Stimulated activated CD8-positive, alpha-beta memory T cell treated with anti-CD3 and anti-CD28 coated beads, Interleukin-15, amount 100 ng/mL, for 1 hour (primary cell): ENCODE results near the gene PANK2.
A peak's percentile ranks its signal among the peaks of the same experiment; 100 is the strongest.
"Not testable (repeated sequence)": the region's sequence is repeated elsewhere in the genome, so short reads cannot be mapped to it uniquely, and the experiment has no call there.

Source experiments
- DNase-seq: peaks from one replicate; pipeline ENCODE4 v3.0.0-alpha.2; 2020; ENCODE audit warnings: low read depth

PANK2 gene

GRCh38 chr20:3888622-3889488 is at the start of gene PANK2:
Gene PANK2, plus strand, starts transcription at chr20:3889387.
- DNase-seq = peak; percentile 95

DNA sequence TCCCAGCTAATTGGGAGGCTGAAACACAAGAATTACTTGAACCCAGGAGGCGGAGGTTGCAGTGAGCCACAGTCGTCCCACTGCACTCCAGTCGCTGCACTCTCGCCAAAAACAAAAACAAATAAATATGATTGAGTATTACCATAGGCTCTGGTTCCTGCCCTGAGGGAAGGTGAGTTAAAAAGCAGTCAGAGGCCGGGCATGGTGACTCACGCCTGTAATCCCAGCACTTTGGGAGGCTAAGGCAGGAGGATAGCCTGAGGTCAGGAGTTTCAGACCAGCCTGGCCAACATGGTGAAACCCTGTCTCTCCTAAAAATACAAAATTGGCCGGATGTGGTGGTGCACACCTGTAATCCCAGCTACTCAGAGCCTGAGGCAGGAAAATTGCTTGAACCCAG is 49.0 kb upstream of the PANK2 start:
- DNase-seq = not testable (repeated sequence)

GRCh38 chr20:3842348-3842930 is 46.7 kb upstream of the PANK2 start:
- DNase-seq = no peak

GRCh38 chr20:3843490-3843889 is 45.7 kb upstream of the PANK2 start:
- no peak for DNase-seq

GRCh38 chr20:3843990-3844619 is 45.1 kb upstream of the PANK2 start:
- DNase-seq = not testable (repeated sequence)

DNA sequence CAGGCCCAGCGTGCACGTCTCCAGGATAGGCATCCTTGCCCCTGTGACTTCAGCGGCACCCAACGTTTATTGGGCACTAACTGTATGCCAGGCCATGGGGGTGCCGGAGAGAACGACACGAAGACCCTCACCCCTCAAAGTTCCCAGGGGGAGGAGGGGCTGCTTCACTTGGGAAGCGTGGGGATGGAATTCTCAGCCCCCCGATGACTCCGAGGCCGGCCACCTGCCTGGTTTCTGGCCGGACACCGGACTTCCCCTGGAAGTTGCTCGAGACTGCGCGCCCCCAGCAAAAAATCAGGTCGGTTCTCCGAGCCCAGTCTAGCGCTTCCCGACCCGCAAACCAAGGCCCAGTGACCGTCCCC is 42.8 kb upstream of the PANK2 start:
- no peak for DNase-seq

DNA sequence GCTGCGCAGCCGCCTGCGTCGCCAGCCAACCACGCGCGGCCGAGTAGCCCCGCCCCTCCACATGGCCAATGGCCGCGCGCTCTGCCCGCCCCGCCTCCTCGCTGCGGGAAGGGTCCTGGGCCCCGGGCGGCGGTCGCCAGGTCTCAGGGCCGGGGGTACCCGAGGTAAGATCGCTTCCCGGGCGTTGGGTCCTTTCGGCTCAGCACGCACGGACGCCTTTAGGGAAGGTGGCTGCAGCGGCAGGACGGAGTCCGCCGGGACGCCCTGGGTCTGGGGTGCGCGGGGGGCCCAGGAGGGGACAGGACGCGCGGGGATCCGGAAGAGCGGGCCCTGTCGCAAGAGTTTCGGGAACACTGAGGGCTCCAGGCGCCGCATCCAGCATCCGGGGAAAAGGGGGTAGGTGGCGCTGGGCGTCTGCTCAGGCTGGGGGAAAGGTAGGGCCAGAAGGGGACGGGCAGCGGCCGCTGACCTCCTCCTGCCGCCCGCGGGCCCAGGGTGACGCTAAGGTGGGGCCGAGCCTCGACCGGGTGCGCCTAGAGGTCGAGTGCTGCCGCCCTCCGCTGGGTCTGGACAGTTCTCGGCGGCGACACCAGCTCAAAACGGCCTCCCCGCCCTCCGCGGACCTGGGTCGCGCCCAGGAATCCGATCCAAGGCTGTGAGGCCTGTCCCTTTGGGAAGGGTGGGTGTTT is 42.3 kb upstream of the PANK2 start, which contains the start of gene MAVS:
TSS of gene MAVS (plus strand) at position 95 of the 689 bp plus-strand sequence. CDS start 7,791 bp downstream, outside the sequence.
- peak; percentile 66 for DNase-seq

DNA sequence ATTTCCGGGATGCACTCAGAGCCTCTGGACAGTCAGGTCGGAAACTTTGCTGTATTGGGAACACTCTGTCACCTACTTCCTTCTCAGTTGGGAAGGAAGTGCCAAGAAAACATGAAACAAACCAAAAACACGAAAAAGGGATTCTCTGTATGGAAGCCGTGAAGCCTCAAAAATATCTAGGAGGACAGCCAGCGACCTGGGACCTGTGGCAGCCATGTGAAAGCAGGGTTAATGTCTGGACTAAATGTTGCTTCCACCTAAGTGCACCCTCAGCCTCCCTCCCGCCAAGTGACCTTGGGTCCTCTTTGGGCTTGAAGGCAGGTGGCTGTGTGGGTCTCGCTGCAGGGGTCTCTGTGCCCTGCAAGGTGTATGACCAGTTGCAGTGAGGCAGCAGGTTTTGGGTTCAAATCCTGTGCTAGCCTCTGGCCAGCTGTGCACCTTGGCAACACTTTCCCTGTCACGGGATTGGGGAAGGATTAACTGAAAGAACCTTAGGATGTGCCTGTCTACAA is 41.7 kb upstream of the PANK2 start:
- DNase-seq = no peak

GRCh38 chr20:3848565-3848964 is 40.6 kb upstream of the PANK2 start:
- no peak for DNase-seq

DNA sequence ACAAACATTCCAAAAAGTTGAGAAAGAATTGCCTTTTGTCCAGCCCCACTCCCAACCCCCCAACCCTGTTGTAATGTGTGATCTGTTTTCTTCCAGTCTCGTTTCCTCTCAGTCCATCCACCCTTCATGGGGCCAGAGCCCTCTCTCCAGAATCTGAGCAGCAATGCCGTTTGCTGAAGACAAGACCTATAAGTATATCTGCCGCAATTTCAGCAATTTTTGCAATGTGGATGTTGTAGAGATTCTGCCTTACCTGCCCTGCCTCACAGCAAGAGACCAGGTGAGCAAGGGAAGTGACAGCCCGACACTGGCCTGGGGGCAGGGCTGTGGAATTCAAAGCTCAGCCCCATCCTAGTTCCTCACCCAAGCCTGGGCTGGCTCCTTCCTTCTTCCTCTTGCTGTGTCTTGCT is 34.7 kb upstream of the PANK2 start:
- DNase-seq = no peak

GRCh38 chr20:3857405-3857804 is 31.8 kb upstream of the PANK2 start:
- DNase-seq = no peak

GRCh38 chr20:3858689-3859088 is 30.5 kb upstream of the PANK2 start:
- no peak for DNase-seq

DNA sequence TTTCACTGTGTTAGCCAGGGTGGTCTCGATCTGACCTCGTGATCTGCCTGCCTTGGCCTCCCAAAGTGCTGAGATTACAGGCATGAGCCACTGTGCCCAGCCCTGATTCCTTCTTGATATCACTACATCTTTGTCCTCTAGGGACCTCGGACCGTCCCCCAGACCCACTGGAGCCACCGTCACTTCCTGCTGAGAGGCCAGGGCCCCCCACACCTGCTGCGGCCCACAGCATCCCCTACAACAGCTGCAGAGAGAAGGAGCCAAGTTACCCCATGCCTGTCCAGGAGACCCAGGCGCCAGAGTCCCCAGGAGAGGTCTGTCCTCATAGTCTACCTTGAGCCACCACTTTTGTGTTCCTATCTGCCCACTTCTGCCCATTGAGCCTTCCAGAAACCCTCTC is 28.0 kb upstream of the PANK2 start:
- DNase-seq = no peak

GRCh38 chr20:3862333-3862732 is 26.9 kb upstream of the PANK2 start:
- DNase-seq = no peak

DNA sequence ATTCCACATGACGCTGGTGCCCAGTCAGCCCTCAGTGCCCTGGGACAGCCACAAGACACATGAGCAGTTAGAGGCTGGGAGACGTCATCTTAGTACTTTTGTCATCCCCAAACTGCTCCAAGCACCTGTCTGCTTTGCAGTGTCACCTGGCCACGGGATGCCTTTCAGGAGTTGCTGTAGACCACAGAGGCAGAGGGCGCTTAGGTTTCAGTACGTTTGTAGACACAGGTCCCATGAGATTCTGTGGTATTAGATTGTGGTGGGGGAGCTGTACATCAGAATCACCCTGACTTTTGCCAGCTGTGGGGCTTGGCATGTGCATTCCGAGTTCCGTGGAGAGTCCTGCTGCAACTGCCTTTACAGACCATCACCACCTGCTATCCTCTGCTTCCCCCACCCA is 25.9 kb upstream of the PANK2 start:
- DNase-seq = no peak

DNA sequence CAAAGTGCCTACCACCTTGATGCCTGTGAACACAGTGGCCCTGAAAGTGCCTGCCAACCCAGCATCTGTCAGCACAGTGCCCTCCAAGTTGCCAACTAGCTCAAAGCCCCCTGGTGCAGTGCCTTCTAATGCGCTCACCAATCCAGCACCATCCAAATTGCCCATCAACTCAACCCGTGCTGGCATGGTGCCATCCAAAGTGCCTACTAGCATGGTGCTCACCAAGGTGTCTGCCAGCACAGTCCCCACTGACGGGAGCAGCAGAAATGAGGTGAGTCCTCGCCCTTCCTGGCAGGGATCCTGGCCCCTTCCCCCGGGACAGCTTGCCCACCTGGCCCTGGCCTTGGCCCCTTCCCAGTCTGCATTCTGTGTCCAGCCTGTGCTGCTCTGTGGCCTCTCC is 24.7 kb upstream of the PANK2 start:
- no peak for DNase-seq

DNA sequence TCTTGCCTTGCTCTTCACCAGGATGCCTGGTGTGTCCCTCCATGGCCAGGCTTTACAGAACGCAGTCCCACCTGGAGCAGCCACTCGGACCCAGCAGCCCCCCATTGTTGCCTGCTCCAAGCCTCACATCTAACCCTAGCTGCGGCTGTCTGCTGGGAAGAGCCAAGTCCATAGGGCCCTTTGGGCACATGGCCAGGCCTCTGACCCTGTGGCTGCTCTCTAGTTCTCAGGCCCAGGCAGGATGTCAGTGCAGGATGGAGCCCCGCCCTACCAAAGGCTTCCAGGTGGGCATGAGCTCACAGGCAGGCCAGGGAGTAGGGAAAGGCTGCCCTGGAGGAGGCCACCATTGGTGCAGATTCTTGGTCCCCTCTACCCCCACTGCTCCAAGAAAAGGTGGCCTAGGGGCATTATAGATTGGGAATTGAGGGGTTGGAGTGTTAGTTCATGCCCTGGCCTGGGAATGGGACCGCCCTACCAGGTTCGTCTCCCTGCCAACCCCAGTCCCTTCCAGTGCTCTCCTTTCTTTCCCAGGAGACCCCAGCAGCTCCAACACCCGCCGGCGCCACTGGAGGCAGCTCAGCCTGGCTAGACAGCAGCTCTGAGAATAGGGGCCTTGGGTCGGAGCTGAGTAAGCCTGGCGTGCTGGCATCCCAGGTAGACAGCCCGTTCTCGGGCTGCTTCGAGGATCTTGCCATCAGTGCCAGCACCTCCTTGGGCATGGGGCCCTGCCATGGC is 23.9 kb upstream of the PANK2 start:
- DNase-seq = no peak

- no peak for DNase-seq
These were observed 23.2 kb upstream of the PANK2 start for GRCh38 chr20:3865887-3866407.

- no peak for DNase-seq
These were observed 22.7 kb upstream of the PANK2 start for GRCh38 chr20:3866464-3866863.

- no peak for DNase-seq
These were observed 21.4 kb upstream of the PANK2 start for GRCh38 chr20:3867802-3868201.
